Muscle of leg (tissue), 11 donors: ENCODE results near the gene ABCA13. TPM values are rescaled to one million over a fixed set of nuclear protein-coding genes. Genes with fewer than 3 reads are reported as not detected.

Experiments used
- DNase-seq: peaks from one replicate; pipeline ENCODE4 v3.0.0; 2013
- H3K27ac ChIP-seq: one replicate; pipeline ENCODE4 v1.5.1; 2013; ENCODE audit warnings: mild to moderate bottlenecking, low read length, control low read depth
- H3K27me3 ChIP-seq: one replicate; pipeline ENCODE4 v1.6.1; 2013; ENCODE audit warnings: low read length; ENCODE audit not compliant: control insufficient read depth, insufficient read depth
- H3K36me3 ChIP-seq: one replicate; pipeline ENCODE4 v1.6.1; 2013; ENCODE audit warnings: low read length; ENCODE audit not compliant: control insufficient read depth, insufficient read depth
- H3K4me1 ChIP-seq: one replicate; pipeline ENCODE4 v1.6.1; 2013; ENCODE audit warnings: low read length; ENCODE audit not compliant: control insufficient read depth, insufficient read depth
- H3K4me3 ChIP-seq: one replicate; pipeline ENCODE4 v1.5.1; 2013; ENCODE audit warnings: low read length, control low read depth
- H3K9me3 ChIP-seq: replicated peaks from 2 replicates; pipeline ENCODE4 v1.6.1; 2013; ENCODE audit warnings: low read depth, low read length; ENCODE audit not compliant: control insufficient read depth
- WGBS: methylation state at CpG from one replicate; pipeline ENCODE4 v1.1.5; 2013; ENCODE audit warnings: missing lambda C conversion rate; ENCODE audit not compliant: insufficient coverage; 5-methylcytosine and 5-hydroxymethylcytosine counted together
- polyA plus RNA-seq, 8 donors: library from polyadenylated mRNA; unstranded; fragments of 120-200 nt; gene quantifications; one replicate each; pipeline versions ENCODE4 v1.2.1 to v1.2.3, GENCODE V29; 2013; ENCODE audit warnings: inconsistent platforms in 1 of 8, low replicate concordance in 1 of 8; ENCODE audit not compliant: insufficient read length in 8 of 8, insufficient read depth in 1 of 8
- total RNA-seq: library from RNA; stranded (reverse); fragments of 120-200 nt; gene quantifications from one replicate; pipeline ENCODE4 v1.2.4, GENCODE V29; 2013

ABCA13 gene
- total and polyA plus RNA-seq, 9 donors = 0.04 to 0.13 (median 0.08) TPM

- 93% methylated on average over 2 of the region's 4 CpGs for WGBS
Observed at GRCh38 chr7:48225101-48225500, 53.8 kb downstream of the ABCA13 start.

GRCh38 chr7:48237354-48237753, 66.1 kb downstream of the ABCA13 start:
- no peak overlapping the region for H3K4me3 ChIP-seq
- H3K4me1 ChIP-seq = no peaks in the 10 kb centered on the region
- no peaks in the 10 kb centered on the region for H3K27me3 ChIP-seq
- peaks cover 8% of the 10 kb centered on the region for H3K9me3 ChIP-seq
- no peaks in the 10 kb centered on the region for H3K36me3 ChIP-seq
- no peak for DNase-seq
- no peak overlapping the region for H3K27ac ChIP-seq

More at GRCh38 chr7:48225101-48225500, 53.8 kb downstream of the ABCA13 start:
- no peak for DNase-seq
- Histone ChIP-seq H3K27ac (no peak overlapping the region), H3K9me3 (no peaks in the 10 kb centered on the region), H3K4me3 (no peak overlapping the region), H3K36me3 (no peaks in the 10 kb centered on the region), H3K27me3 (no peaks in the 10 kb centered on the region), H3K4me1 (no peaks in the 10 kb centered on the region)

- Histone ChIP-seq H3K4me1 (no peaks in the 10 kb centered on the region), H3K36me3 (no peaks in the 10 kb centered on the region), H3K9me3 (no peaks in the 10 kb centered on the region), H3K27me3 (no peaks in the 10 kb centered on the region), H3K27ac (no peak overlapping the region), H3K4me3 (no peak overlapping the region)
- WGBS = 67% methylated on average over 1 of the region's 8 CpGs
- no peak for DNase-seq
Observed at GRCh38 chr7:48242846-48243245, 71.6 kb downstream of the ABCA13 start.

DNA sequence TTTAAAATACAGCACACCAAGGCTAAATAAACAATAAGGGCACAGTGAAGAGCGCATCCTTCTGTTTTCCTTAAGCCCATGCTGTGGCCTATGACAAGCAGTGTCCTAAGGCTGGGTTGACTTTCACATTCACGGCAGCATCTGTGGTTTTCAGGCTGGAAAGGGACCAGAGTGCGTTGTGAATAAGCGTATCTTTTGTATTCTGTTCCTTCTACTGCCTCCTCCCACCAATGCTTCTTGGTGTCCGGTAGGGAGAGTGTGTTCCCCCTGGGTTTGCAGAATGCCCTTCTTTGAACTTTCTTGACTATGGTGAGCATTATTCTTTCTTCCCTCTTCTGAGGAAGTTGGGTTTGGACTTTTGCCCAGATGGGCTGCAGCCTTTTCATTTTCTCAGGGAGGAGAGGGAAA, 73.6 kb downstream of the ABCA13 start:
- H3K4me1 ChIP-seq = no peaks in the 10 kb centered on the region
- peak; percentile 72 for DNase-seq
- WGBS = 50% methylated on average over 2 of the region's 5 CpGs

GRCh38 chr7:48245751-48246472, 74.7 kb downstream of the ABCA13 start:
- Histone ChIP-seq H3K36me3 (no peaks in the 10 kb centered on the region), H3K9me3 (no peaks in the 10 kb centered on the region), H3K4me1 (no peaks in the 10 kb centered on the region), H3K27ac (no peak overlapping the region), H3K27me3 (no peaks in the 10 kb centered on the region), H3K4me3 (no peak overlapping the region)
- 90% methylated on average over 2 of the region's 9 CpGs for WGBS
- DNase-seq = peak; percentile 36

More for the DNA sequence above, 73.6 kb downstream of the ABCA13 start:
- Histone ChIP-seq H3K9me3 (no peaks in the 10 kb centered on the region), H3K27me3 (no peaks in the 10 kb centered on the region), H3K4me3 (no peak overlapping the region), H3K27ac (no peak overlapping the region), H3K36me3 (no peaks in the 10 kb centered on the region)

DNA sequence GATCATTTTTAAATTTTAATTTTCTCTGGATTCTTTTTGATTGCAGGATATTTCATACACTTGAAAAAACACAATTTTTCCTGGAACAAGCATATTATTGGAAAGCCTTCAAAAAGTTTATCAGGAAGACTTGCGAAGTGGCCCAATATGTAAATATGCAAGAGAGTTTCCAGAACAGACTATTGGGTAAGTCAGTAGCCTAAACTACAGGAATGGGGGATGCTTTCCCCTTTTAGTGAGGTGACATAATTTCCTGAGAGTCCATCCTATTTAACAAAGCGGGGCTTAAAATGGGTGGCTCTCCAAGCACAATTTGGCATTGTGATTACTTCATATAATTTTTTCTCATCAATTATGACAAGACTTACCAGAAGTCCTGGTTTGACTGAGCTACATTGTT, 77.9 kb downstream of the ABCA13 start:
- Histone ChIP-seq H3K4me3 (no peak overlapping the region), H3K9me3 (no peaks in the 10 kb centered on the region), H3K27ac (no peak overlapping the region), H3K27me3 (no peaks in the 10 kb centered on the region), H3K4me1 (no peaks in the 10 kb centered on the region), H3K36me3 (no peaks in the 10 kb centered on the region)
- 100% methylated on average over 1 of the region's 2 CpGs for WGBS
- no peak for DNase-seq

GRCh38 chr7:48250441-48250951, 79.2 kb downstream of the ABCA13 start:
- Histone ChIP-seq H3K4me1 (no peaks in the 10 kb centered on the region), H3K27me3 (no peaks in the 10 kb centered on the region), H3K36me3 (no peaks in the 10 kb centered on the region), H3K27ac (no peak overlapping the region), H3K4me3 (no peak overlapping the region), H3K9me3 (no peaks in the 10 kb centered on the region)
- DNase-seq = peak; percentile 25
- 14% methylated on average over 1 of the region's 2 CpGs for WGBS

DNA sequence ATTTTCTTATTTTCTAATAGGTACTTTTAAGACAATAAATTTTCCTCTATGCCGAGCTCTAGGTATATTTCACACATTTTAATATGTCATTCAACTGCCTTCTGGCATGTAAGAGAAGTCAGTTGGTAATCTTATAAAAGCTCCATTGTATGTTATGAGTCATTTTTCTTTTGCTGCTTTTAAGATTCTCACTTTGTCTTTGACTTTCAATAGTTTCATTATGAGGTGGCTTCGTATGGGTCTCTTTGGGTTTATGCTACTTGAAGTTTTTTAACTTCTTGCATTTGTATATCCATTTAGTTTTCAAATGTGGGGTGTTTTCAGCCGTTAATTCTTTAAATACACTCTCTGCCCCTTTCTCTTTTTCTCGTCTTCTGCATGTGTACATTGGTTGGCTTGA, 80.5 kb downstream of the ABCA13 start:
- no peaks in the 10 kb centered on the region for H3K27me3 ChIP-seq
- H3K36me3 ChIP-seq = no peaks in the 10 kb centered on the region
- no peak overlapping the region for H3K27ac ChIP-seq
- no peaks in the 10 kb centered on the region for H3K9me3 ChIP-seq
- no peak overlapping the region for H3K4me3 ChIP-seq
- no peak for DNase-seq
- H3K4me1 ChIP-seq = no peaks in the 10 kb centered on the region
- no CpG with 5 or more reads among the region's 4 CpGs for WGBS

DNA sequence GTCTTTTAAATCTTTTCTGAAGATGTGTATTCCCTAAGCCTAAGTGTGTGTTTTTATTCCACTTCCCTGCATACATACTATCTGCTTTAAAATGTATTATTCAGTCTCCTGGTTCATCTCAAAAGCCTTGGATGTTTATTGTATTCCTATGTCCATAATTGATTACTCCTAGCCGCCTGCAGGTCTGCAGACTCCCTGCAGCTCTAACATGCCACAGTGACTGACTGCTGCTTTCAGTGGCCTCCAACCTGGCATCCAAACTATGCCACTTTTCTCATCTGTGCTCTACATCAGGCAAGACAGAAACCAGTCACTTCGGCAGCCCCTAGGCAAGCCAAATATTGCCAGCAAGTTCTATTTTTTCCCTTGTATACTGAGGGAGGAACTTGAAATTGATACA, 81.7 kb downstream of the ABCA13 start:
- H3K36me3 ChIP-seq = no peaks in the 10 kb centered on the region
- DNase-seq = no peak
- H3K27ac ChIP-seq = no peak overlapping the region
- H3K4me1 ChIP-seq = no peaks in the 10 kb centered on the region
- WGBS = no CpG with 5 or more reads among the region's 2 CpGs
- no peaks in the 10 kb centered on the region for H3K27me3 ChIP-seq
- no peaks in the 10 kb centered on the region for H3K9me3 ChIP-seq
- no peak overlapping the region for H3K4me3 ChIP-seq

DNA sequence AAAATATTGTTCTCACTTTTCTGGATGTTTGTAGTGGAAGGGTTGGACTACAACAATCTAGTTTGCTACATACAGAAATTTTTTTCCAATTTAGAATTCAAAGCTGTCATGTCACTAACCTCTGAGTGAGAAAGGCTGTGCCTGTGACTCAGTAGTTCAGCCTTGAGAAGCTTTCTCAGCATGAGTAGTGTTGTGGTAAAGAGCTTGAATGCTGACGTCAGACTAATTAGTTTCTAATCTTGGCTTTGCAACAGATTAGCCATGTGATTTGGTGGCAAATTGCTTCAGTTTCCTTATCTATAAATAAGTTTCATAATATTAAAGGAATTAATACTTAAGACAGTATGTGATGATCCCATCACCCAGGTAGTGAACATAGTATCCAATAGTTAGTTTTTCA, 83.8 kb downstream of the ABCA13 start:
- no CpG with 5 or more reads among the region's 1 CpG for WGBS
- DNase-seq = no peak
- Histone ChIP-seq H3K4me3 (no peak overlapping the region), H3K4me1 (no peaks in the 10 kb centered on the region), H3K9me3 (no peaks in the 10 kb centered on the region), H3K27ac (no peak overlapping the region), H3K36me3 (no peaks in the 10 kb centered on the region), H3K27me3 (no peaks in the 10 kb centered on the region)
